Natural killer cell (primary cell): Measurements from ENCODE around the gene FIBP. TPM values are rescaled to one million over a fixed set of nuclear protein-coding genes. Genes with fewer than 3 reads are reported as not detected.
A peak's percentile ranks its signal among the peaks of the same experiment; 100 is the strongest.

Experiments used
- ATAC-seq, 3 donors: fragments of 150-1000 bp in 2 of 3; fragments of 200-7000 bp in 1 of 3; cut with Tn5 transposase; 1 replicate in 1 of 3; 2 replicates in 2 of 3; pipeline ENCODE4 v1.10.0; 2021; ENCODE audit warnings: mild to moderate bottlenecking in 2 of 3, moderate library complexity in 2 of 3
- DNase-seq, 2 donors: peaks; one replicate each; pipeline versions ENCODE4 v3.0.0 to v3.0.0-alpha.2; 2013 to 2021; ENCODE audit warnings: mixed read lengths in 1 of 2
- H3K27ac ChIP-seq: one replicate; pipeline ENCODE4 v1.5.1; 2013; ENCODE audit warnings: mild to moderate bottlenecking, low read length
- H3K27me3 ChIP-seq: one replicate; pipeline ENCODE4 v1.6.1; 2013; ENCODE audit warnings: low read length; ENCODE audit not compliant: control insufficient read depth, insufficient read depth
- H3K36me3 ChIP-seq: one replicate; pipeline ENCODE4 v1.6.1; 2013; ENCODE audit warnings: low read length; ENCODE audit not compliant: control insufficient read depth, insufficient read depth
- H3K4me1 ChIP-seq: one replicate; pipeline ENCODE4 v1.6.1; 2013; ENCODE audit warnings: low read length; ENCODE audit not compliant: control insufficient read depth, insufficient read depth
- H3K4me3 ChIP-seq: one replicate; pipeline ENCODE4 v1.5.1; 2013; ENCODE audit warnings: low read length
- H3K9me3 ChIP-seq: one replicate; pipeline ENCODE4 v1.6.1; 2013; ENCODE audit warnings: low read length; ENCODE audit not compliant: control insufficient read depth, insufficient read depth
- H3K27ac Mint-ChIP-seq, 2 donors: one replicate each; pipeline ENCODE4 v1.8.0; 2022; ENCODE audit warnings: mild to moderate bottlenecking in 2 of 2, mixed read lengths in 2 of 2, moderate library complexity in 1 of 2
- H3K27me3 Mint-ChIP-seq, 2 donors: one replicate each; pipeline ENCODE4 v1.8.0; 2022; ENCODE audit warnings: low read depth in 2 of 2, mixed read lengths in 2 of 2
- H3K36me3 Mint-ChIP-seq: one replicate; pipeline ENCODE4 v1.8.0; 2022; ENCODE audit warnings: mixed read lengths
- H3K4me1 Mint-ChIP-seq, 2 donors: one replicate each; pipeline ENCODE4 v1.8.0; 2022; ENCODE audit warnings: mixed read lengths in 2 of 2
- H3K4me3 Mint-ChIP-seq: one replicate; pipeline ENCODE4 v1.8.0; 2022; ENCODE audit warnings: mild to moderate bottlenecking, moderate library complexity, mixed read lengths
- H3K9me3 Mint-ChIP-seq, 2 donors: one replicate each; pipeline ENCODE4 v1.8.0; 2022; ENCODE audit warnings: mixed read lengths in 2 of 2
- CTCF ChIP-seq: fragments of 200-600 bp; IDR thresholded peaks from one replicate; pipeline ENCODE4 v1.8.0; 2022; ENCODE audit warnings: antibody characterized with exemption
- WGBS: methylation state at CpG from one replicate; pipeline ENCODE4 v1.1.7; 2013; ENCODE audit warnings: missing lambda C conversion rate; ENCODE audit not compliant: insufficient coverage; 5-methylcytosine and 5-hydroxymethylcytosine counted together
- intact Hi-C: fragments of 100-400 bp; cut with micrococcal nuclease; formaldehyde crosslinking; loops from one replicate; pipeline ENCODE4 v1.14.2; 2022
- total RNA-seq, 4 donors: library from RNA; stranded (reverse); fragments of 120-200 nt in 1 of 4; gene quantifications; one replicate each; pipeline versions ENCODE4 v1.2.3 to v1.2.4, GENCODE V29; 2013 to 2022

FIBP gene
- total RNA-seq, 3 donors from 2014 or later (not counting 1 experiment from before 2014, with no cell fraction given), result 36.5 to 47.9 (median 45.7) TPM

DNA sequence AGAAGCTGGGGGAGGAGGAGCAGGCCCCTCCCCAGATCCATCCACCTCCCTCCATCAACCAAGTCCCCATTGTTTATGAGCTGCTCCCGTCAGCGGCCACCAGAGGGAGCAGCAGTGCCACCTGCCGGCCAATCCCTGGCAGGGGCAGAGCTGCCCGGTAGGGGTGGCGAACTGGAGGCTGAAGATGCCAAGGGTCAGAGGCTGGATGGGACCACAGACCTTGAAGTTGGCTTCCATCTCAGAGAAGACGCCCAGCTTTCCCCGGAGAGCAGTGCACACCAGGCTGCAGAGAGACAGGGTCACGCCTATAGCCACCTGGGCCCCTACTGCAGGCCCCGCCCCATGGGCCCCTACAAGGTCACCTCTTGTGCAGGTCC lies 3.6 kb downstream of the FIBP start:
- Mint-ChIP-seq H3K9me3 (no peaks in the 10 kb centered on the region), H3K27ac (peak overlapping the region; percentile 83 to 84), H3K4me3 (peak overlapping the region; percentile 59), H3K4me1 (peaks cover 57 to 79% of the 10 kb centered on the region in 2 donors), H3K27me3 (no peaks in the 10 kb centered on the region), H3K36me3 (no peaks in the 10 kb centered on the region)
- Histone ChIP-seq H3K4me1 (peaks cover 76% of the 10 kb centered on the region), H3K4me3 (no peak overlapping the region), H3K27ac (peak overlapping the region; percentile 20), H3K36me3 (peaks cover 34% of the 10 kb centered on the region), H3K9me3 (no peaks in the 10 kb centered on the region), H3K27me3 (no peaks in the 10 kb centered on the region)
- ATAC-seq (peak; percentile 48 to 63 (median 56)), DNase-seq (peak; percentile 82 to 92)
- peak; percentile 99 for TF ChIP-seq CTCF
- 23% methylated on average over 9 of the region's 9 CpGs for WGBS
- intact Hi-C loops, result loop anchor here (1.0 kb wide), 1 partner anchor 105 kb away; no protein-coding TSS in a partner anchor

GRCh38 chr11:65883786-65884715 lies 4.2 kb downstream of the FIBP start:
- Mint-ChIP-seq H3K27ac (peak overlapping the region; percentile 83 to 84), H3K9me3 (no peaks in the 10 kb centered on the region), H3K36me3 (no peaks in the 10 kb centered on the region), H3K4me3 (peak overlapping the region; percentile 59), H3K27me3 (no peaks in the 10 kb centered on the region), H3K4me1 (peaks cover 55 to 79% of the 10 kb centered on the region in 2 donors)
- 84% methylated on average over 28 of the region's 28 CpGs for WGBS
- ATAC-seq, result no peak
- Histone ChIP-seq H3K4me1 (peaks cover 76% of the 10 kb centered on the region), H3K9me3 (no peaks in the 10 kb centered on the region), H3K27me3 (no peaks in the 10 kb centered on the region), H3K27ac (no peak overlapping the region), H3K4me3 (no peak overlapping the region), H3K36me3 (peaks cover 34% of the 10 kb centered on the region)
- no peak for TF ChIP-seq CTCF
- intact Hi-C loops, result loop anchor here (1.0 kb wide), 1 partner anchor 105 kb away; no protein-coding TSS in a partner anchor
- no peak for DNase-seq

GRCh38 chr11:65883058-65883761 lies 5.1 kb downstream of the FIBP start:
- no peaks in the 10 kb centered on the region for H3K9me3 Mint-ChIP-seq
- no peak for TF ChIP-seq CTCF
- peaks cover 78% of the 10 kb centered on the region for H3K4me1 ChIP-seq

More at GRCh38 chr11:65883058-65883761, 5.1 kb downstream of the FIBP start:
- H3K27ac ChIP-seq, result no peak overlapping the region
- 90% methylated on average over 10 of the region's 13 CpGs for WGBS
- intact Hi-C loops, result no loop called here
- peak overlapping the region; percentile 6 for H3K4me3 Mint-ChIP-seq
- H3K9me3 ChIP-seq, result no peaks in the 10 kb centered on the region
- no peaks in the 10 kb centered on the region for H3K27me3 ChIP-seq
- no peak overlapping the region for H3K4me3 ChIP-seq
- no peak for DNase-seq
- ATAC-seq, result no peak
- H3K27ac Mint-ChIP-seq, result peak overlapping the region; percentile 83 to 84
- peaks cover 34% of the 10 kb centered on the region for H3K36me3 ChIP-seq
- H3K36me3 Mint-ChIP-seq, result no peaks in the 10 kb centered on the region
- H3K27me3 Mint-ChIP-seq, result no peaks in the 10 kb centered on the region
- H3K4me1 Mint-ChIP-seq, result peaks cover 55 to 79% of the 10 kb centered on the region in 2 donors
